ENCODE measurements around the gene ZNF860.

DNA sequence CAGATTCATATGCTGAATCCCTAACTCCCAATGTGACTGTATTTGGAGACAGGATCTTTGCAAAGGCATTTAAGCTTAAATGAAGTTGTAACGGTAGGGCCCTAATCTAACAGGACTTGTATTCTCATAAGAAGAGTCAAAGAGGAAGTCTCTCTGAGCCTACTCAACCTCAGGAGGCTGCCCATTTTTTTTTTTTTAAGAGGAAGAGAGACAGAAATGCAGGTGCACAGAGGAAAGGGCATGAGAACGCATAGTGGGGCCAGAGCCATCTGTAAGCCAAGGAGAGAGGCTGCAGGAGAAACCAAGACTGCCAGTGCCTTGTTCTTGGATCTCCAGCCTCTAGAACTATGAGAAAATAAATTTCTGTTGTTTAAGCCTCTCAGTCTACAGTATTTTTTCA lies 28.4 kb downstream of the ZNF860 start:
- TF ChIP-seq POLR2A (IDR thresholded peaks at IDR 0.05) = no peak
- TF ChIP-seq POLR2AphosphoS5 (IDR thresholded peaks at IDR 0.05) = no peak
- TF ChIP-seq, protein P1, sequence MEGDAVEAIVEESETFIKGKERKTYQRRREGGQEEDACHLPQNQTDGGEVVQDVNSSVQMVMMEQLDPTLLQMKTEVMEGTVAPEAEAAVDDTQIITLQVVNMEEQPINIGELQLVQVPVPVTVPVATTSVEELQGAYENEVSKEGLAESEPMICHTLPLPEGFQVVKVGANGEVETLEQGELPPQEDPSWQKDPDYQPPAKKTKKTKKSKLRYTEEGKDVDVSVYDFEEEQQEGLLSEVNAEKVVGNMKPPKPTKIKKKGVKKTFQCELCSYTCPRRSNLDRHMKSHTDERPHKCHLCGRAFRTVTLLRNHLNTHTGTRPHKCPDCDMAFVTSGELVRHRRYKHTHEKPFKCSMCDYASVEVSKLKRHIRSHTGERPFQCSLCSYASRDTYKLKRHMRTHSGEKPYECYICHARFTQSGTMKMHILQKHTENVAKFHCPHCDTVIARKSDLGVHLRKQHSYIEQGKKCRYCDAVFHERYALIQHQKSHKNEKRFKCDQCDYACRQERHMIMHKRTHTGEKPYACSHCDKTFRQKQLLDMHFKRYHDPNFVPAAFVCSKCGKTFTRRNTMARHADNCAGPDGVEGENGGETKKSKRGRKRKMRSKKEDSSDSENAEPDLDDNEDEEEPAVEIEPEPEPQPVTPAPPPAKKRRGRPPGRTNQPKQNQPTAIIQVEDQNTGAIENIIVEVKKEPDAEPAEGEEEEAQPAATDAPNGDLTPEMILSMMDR (IDR thresholded peaks at IDR 0.05) = no peak

Measured in prostate gland (tissue), 2 donors.